B cell (primary cell): ENCODE results near the gene CHMP1B.

ENCODE experiments used
- CTCF ChIP-seq: fragments of 200-600 bp; IDR thresholded peaks from one replicate; pipeline ENCODE4 v1.8.0; 2022; ENCODE audit warnings: antibody characterized with exemption, mild to moderate bottlenecking
- EZH2 ChIP-seq: IDR thresholded peaks from 2 replicates; pipeline ENCODE4 v1.6.1; 2012; ENCODE audit warnings: borderline replicate concordance, low read depth, mild to moderate bottlenecking, moderate library complexity, low read length; ENCODE audit not compliant: insufficient read depth, poor library complexity, severe bottlenecking

GRCh38 chr18:11840493-11840892, 10.7 kb upstream of the CHMP1B start:
- TF ChIP-seq CTCF (no peak), EZH2 (no peak)
